ENCODE results near the gene LRRFIP1. TPM values are rescaled to one million over a fixed set of nuclear protein-coding genes. Genes with fewer than 3 reads are reported as not detected.
A peak's percentile ranks its signal among the peaks of the same experiment; 100 is the strongest.

The LRRFIP1 gene
- total and polyA plus RNA-seq, 10 of the 15 experiments (the other 5 are each of a cell fraction or from before 2014, with no cell fraction given), result 36.2 to 120 (median 74.3) TPM

- TF ChIP-seq USF2 (IDR thresholded peaks at IDR 0.05; ENCODE audit: borderline replicate concordance, low read depth, low read length) (no peak), HDAC6 (IDR thresholded peaks at IDR 0.05; ENCODE audit: unreplicated experiment) (no peak), ZNF274 (IDR thresholded peaks at IDR 0.05; ENCODE audit: insufficient read depth, insufficient read length) (no peak), POLR2A (IDR thresholded peaks at IDR 0.05; ENCODE audit: low read depth, low read length) (peak; percentile 36), REST (IDR thresholded peaks at IDR 0.05; ENCODE audit: low read depth, low read length) (no peak), SIN3A (IDR thresholded peaks at IDR 0.05; ENCODE audit: low read depth, low read length) (0 out of 2 replicates have a peak, but pooled peaks have one; percentile 25), CHD4 (IDR thresholded peaks at IDR 0.05) (no peak), SMAD5 (IDR thresholded peaks at IDR 0.05; ENCODE audit: low read depth) (no peak), HCFC1 (IDR thresholded peaks at IDR 0.05; ENCODE audit: low read length) (no peak), TAF1 (IDR thresholded peaks at IDR 0.05; ENCODE audit: borderline replicate concordance, low read depth, low read length) (no peak), SMC3 (IDR thresholded peaks at IDR 0.05; ENCODE audit: borderline replicate concordance, low read length) (no peak), RAD51 (IDR thresholded peaks at IDR 0.05) (no peak), MXI1 (IDR thresholded peaks at IDR 0.05; ENCODE audit: low read depth, low read length) (no peak), ETV6 (conservative IDR thresholded peaks at IDR 0.05 in 1 of 2, IDR thresholded peaks at IDR 0.05 in 1 of 2; ENCODE audit: borderline replicate concordance in 1 of 2, low read depth in 1 of 2) (no peak), SMARCA5 (IDR thresholded peaks at IDR 0.05) (no peak), WRNIP1 (IDR thresholded peaks at IDR 0.05; ENCODE audit: borderline replicate concordance, low read depth, low read length) (no peak), BRCA1 (IDR thresholded peaks at IDR 0.05; ENCODE audit: low read depth, low read length) (no peak), RELA (IDR thresholded peaks at IDR 0.05; ENCODE audit: borderline replicate concordance, partially characterized antibody) (peak; percentile 90), STAT3 (IDR thresholded peaks at IDR 0.05; ENCODE audit: low read depth, low read length) (no peak), CREM (IDR thresholded peaks at IDR 0.05; ENCODE audit: low read depth) (peak; percentile 56; the same call in 1 of the 2 replicates), POU2F2 (IDR thresholded peaks at IDR 0.05; ENCODE audit: borderline replicate concordance, low read depth, low read length) (no peak; the same call in 2 of the 3 replicates)
- TF ChIP-seq, protein P1, sequence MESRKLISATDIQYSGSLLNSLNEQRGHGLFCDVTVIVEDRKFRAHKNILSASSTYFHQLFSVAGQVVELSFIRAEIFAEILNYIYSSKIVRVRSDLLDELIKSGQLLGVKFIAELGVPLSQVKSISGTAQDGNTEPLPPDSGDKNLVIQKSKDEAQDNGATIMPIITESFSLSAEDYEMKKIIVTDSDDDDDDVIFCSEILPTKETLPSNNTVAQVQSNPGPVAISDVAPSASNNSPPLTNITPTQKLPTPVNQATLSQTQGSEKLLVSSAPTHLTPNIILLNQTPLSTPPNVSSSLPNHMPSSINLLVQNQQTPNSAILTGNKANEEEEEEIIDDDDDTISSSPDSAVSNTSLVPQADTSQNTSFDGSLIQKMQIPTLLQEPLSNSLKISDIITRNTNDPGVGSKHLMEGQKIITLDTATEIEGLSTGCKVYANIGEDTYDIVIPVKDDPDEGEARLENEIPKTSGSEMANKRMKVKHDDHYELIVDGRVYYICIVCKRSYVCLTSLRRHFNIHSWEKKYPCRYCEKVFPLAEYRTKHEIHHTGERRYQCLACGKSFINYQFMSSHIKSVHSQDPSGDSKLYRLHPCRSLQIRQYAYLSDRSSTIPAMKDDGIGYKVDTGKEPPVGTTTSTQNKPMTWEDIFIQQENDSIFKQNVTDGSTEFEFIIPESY (IDR thresholded peaks at IDR 0.05), result no peak
- TF ChIP-seq, protein P2, sequence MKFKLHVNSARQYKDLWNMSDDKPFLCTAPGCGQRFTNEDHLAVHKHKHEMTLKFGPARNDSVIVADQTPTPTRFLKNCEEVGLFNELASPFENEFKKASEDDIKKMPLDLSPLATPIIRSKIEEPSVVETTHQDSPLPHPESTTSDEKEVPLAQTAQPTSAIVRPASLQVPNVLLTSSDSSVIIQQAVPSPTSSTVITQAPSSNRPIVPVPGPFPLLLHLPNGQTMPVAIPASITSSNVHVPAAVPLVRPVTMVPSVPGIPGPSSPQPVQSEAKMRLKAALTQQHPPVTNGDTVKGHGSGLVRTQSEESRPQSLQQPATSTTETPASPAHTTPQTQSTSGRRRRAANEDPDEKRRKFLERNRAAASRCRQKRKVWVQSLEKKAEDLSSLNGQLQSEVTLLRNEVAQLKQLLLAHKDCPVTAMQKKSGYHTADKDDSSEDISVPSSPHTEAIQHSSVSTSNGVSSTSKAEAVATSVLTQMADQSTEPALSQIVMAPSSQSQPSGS (IDR thresholded peaks at IDR 0.05; ENCODE audit: low read length), result peak; percentile 55; the same call in 1 of the 2 replicates
- TF ChIP-seq, protein P3, sequence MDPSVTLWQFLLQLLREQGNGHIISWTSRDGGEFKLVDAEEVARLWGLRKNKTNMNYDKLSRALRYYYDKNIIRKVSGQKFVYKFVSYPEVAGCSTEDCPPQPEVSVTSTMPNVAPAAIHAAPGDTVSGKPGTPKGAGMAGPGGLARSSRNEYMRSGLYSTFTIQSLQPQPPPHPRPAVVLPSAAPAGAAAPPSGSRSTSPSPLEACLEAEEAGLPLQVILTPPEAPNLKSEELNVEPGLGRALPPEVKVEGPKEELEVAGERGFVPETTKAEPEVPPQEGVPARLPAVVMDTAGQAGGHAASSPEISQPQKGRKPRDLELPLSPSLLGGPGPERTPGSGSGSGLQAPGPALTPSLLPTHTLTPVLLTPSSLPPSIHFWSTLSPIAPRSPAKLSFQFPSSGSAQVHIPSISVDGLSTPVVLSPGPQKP (IDR thresholded peaks at IDR 0.05; ENCODE audit: low read depth, low read length), result no peak
Observed at GRCh38 chr2:237700512-237701032, 73.2 kb downstream of the LRRFIP1 start (continued).

All from GM12878 (cell line).